ENCODE measurements around the gene GOLGA3. TPM values are rescaled to one million over a fixed set of nuclear protein-coding genes. Genes with fewer than 3 reads are reported as not detected.
"Not testable (repeated sequence)": the region's sequence is repeated elsewhere in the genome, so short reads cannot be mapped to it uniquely, and the experiment has no call there.

The GOLGA3 gene
- total RNA-seq, 2 experiments from 2014 or later: 41.7 to 44.2 TPM

DNA sequence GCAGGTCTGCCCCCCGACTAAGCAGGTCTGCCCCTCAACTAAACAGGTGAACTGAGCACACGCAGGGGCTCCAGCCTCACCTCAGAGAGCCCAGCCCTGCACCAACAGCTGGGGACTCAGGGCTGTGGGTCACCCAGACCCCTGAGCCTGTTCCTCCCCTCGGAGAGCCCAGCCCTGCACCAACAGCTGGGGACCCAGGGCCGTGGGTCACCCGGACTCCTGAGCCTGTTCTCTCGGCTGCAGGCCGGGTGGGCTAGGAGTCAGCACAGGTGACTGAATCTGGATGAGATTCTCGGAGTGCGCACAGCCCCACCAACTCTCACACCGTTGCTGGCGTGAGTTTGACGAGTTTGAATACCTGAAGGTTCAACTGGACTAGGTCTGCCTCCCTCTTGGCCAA lies 46.7 kb downstream of the GOLGA3 start:
- ChIA-PET CTCF (no interaction called here), POLR2A (no interaction called here)
- no peak overlapping the region for H3K4me3 Mint-ChIP-seq
- no peaks in the 10 kb centered on the region for H3K4me1 Mint-ChIP-seq (ENCODE audit: low read depth)
- intact Hi-C loops (cut with micrococcal nuclease): no loop called here
- DNase-seq: no peak
- no peaks in the 10 kb centered on the region for H3K27me3 Mint-ChIP-seq
- no peaks in the 10 kb centered on the region for H3K9me3 Mint-ChIP-seq
- H3K36me3 Mint-ChIP-seq: peaks cover 45% of the 10 kb centered on the region
- no peak overlapping the region for H3K27ac Mint-ChIP-seq

DNA sequence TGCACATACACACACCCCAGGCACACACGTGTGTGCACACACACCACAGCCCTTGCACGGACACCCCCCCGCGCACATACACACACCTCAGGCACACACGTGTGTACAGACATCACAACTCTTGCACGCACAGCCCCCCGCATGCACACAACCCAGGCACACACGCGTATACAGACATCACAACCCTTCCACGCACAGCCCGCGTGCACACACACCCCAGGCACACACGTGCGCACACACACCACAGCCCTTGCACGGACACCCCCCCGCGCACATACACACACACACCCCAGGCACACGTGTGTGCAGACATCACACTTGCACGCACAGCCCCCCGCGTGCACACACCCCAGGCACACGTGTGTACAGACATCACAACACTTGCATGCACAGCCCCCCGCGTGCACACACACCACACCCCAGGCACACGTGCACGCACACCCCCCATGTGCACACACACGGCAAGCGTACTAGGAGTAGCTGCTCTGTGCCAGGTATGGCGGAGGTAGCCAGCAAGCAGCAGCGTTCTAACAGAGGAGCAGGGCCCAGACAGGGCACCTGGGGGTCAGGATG lies 48.8 kb downstream of the GOLGA3 start:
- no peak overlapping the region for H3K4me3 Mint-ChIP-seq
- H3K9me3 Mint-ChIP-seq: no peaks in the 10 kb centered on the region
- intact Hi-C loops (cut with micrococcal nuclease): no loop called here
- POLR2A ChIA-PET: no interaction called here
- H3K27ac Mint-ChIP-seq: no peak overlapping the region
- H3K4me1 Mint-ChIP-seq (ENCODE audit: low read depth): no peaks in the 10 kb centered on the region
- CTCF ChIA-PET: no interaction called here
- H3K27me3 Mint-ChIP-seq: no peaks in the 10 kb centered on the region
- DNase-seq: no peak
- peaks cover 45% of the 10 kb centered on the region for H3K36me3 Mint-ChIP-seq

DNA sequence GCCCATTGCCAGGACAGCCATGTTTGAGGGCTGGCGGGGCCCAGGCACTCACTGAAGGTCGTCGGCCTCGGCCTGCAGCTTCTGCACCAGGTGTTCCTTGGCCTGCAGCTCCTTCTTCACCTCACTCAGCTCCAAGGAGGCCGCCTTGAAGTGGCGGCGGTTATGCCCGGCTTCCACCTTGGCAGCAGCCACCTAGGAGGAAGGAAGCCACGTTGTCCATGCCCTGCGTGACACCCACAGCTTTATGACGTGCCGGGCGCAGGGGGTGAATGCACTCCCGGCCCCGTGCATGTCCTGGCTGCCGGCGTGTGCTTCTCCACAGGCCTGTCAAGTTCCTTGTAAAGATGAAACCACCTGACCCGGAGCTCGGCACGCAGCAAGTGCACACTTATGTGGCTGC lies 51.1 kb downstream of the GOLGA3 start:
- H3K4me1 Mint-ChIP-seq (ENCODE audit: low read depth): peaks cover 3% of the 10 kb centered on the region
- H3K9me3 Mint-ChIP-seq: no peaks in the 10 kb centered on the region
- intact Hi-C loops (cut with micrococcal nuclease): no loop called here
- ChIA-PET POLR2A (no interaction called here), CTCF (interaction anchor here (2.2 kb wide), 1 partner anchor 9 kb away, joined by 7 read pairs; no protein-coding TSS in a partner anchor)
- no peaks in the 10 kb centered on the region for H3K27me3 Mint-ChIP-seq
- H3K4me3 Mint-ChIP-seq: no peak overlapping the region
- H3K27ac Mint-ChIP-seq: no peak overlapping the region
- peaks cover 43% of the 10 kb centered on the region for H3K36me3 Mint-ChIP-seq
- no peak for DNase-seq

DNA sequence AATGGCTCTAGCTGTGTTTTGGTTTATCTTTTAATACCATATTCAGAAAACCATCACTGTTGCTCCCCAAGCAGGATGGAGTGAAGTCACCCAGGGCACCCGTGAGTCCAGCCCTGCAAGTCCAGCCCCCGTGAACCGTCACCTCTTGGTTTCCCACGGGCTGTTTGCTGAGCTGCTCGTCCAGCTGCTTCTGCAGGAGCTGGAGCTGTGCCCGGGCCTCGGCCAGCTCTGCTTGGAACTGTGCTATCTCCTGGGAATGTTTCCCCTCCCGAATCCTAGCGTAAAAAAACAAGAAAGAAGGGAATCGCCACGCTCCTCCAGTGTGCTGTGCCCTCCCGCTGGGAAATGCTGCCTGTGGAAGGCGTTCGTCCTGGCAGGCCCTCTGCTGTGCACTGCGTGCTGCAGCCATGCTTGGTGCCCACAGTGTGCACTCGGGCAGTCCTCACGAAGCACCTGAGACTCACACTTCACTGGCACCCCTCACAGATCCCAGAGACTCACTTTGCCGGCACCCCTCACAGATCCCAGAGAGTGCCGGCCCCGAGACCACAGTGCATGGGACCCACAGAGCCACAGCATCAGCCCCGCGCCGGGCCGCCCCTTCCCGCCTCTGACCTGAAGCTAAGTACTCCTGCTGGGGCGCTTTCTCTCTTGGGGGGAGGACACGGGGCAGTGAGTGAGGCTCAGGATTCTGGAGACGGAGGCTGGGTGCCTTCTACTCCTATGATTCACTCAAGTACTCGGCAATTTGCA lies 51.7 kb downstream of the GOLGA3 start:
- ChIA-PET CTCF (interaction anchor here (2.2 kb wide), 1 partner anchor 9 kb away, joined by 7 read pairs; no protein-coding TSS in a partner anchor), POLR2A (no interaction called here)
- Mint-ChIP-seq H3K27me3 (no peaks in the 10 kb centered on the region), H3K36me3 (peaks cover 45% of the 10 kb centered on the region), H3K27ac (no peak overlapping the region), H3K4me3 (no peak overlapping the region), H3K9me3 (no peaks in the 10 kb centered on the region), H3K4me1 (ENCODE audit: low read depth) (peaks cover 6% of the 10 kb centered on the region)
- no peak for DNase-seq
- intact Hi-C loops (cut with micrococcal nuclease): no loop called here

DNA sequence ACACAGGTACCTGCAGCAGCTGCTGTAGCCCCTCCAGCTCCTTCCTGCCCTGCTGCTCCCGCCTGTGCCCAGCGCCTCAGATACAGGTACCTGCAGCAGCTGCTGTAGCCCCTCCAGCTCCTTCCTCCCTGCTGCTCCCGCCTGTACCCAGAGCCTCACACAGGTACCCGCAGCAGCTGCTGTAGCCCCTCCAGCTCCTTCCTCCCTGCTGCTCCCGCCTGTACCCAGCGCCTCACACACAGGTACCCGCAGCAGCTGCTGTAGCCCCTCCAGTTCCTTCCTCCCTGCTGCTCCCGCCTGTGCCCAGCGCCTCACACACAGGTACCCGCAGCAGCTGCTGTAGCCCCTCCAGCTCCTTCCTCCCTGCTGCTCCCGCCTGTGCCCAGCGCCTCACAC lies 52.4 kb downstream of the GOLGA3 start:
- H3K4me3 Mint-ChIP-seq; DNase-seq; H3K27ac Mint-ChIP-seq; H3K9me3 Mint-ChIP-seq; POLR2A ChIA-PET; H3K27me3 Mint-ChIP-seq; intact Hi-C loops (cut with micrococcal nuclease): not testable (repeated sequence)
- H3K4me1 Mint-ChIP-seq (ENCODE audit: low read depth): peaks cover 13% of the 10 kb centered on the region
- peaks cover 47% of the 10 kb centered on the region for H3K36me3 Mint-ChIP-seq
- CTCF ChIA-PET: interaction anchor here (2.2 kb wide), 1 partner anchor 8 kb away, joined by 7 read pairs; no protein-coding TSS in a partner anchor

DNA sequence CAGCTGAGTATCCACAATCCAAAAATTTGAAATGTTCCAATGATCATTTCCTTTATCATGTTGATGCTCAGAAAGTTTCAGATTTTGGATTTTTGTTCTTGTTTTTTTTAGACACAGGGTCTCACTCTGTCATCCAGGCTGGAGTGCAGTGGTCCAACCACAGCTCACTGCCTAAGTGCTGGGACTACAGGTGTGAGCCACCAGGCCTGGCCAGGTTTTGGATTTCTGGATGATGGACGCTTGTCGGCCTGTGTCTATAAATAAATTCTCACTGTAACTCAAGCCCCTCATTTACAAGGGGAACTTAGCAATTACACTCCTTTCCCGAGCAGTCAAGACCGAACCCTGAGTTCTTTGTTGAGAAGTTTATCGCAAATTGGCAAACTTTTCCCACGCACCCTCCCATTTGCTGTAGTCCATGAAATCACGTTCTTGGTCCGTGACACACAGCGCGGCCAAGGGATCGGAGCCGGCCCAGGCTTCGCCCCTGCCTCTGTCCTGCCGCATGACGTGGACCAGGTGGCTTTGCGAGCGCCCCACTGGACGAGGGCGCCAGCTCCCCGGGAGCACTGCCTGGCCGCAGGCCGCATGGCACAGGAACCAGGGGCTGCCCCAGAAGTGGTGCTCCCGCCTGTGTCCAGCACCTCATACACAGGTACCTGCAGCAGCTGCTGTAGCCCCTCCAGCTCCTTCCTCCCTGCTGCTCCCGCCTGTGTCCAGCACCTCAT lies 53.0 kb downstream of the GOLGA3 start:
- intact Hi-C loops (cut with micrococcal nuclease): no loop called here
- POLR2A ChIA-PET: no interaction called here
- CTCF ChIA-PET: no interaction called here
- Mint-ChIP-seq H3K4me1 (ENCODE audit: low read depth) (peaks cover 15% of the 10 kb centered on the region), H3K36me3 (peaks cover 46% of the 10 kb centered on the region), H3K9me3 (no peaks in the 10 kb centered on the region), H3K4me3 (no peak overlapping the region), H3K27me3 (no peaks in the 10 kb centered on the region), H3K27ac (no peak overlapping the region)
- no peak for DNase-seq

DNA sequence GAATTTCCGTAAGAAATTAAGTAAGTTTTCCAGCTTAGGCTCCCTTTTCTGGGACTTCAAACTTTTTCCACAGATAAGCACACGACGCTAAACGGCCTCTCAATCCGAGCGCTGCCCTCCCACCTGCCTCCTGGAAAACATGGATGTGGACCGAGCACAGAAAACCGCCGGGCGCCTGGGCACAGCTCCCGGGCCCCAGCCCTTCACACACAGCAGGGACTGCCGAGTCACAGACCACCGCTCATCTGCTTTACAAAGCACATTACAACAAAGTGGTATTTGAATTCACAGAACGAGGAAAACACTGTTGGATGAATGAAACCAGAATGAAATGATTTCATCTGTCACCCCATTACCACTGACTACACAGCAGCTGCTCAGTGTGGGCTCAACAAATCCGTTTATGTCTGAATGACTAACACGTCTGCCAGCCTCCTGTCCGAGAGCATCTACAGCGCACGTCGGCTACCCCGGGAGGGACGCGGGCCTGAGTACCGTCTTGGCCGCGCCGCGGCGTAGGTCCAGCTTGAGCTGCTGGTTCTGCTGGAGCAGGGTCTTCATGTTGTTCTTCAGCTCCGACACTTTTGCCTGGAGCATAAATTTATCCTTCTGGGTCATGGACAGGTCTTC lies 53.9 kb downstream of the GOLGA3 start:
- peaks cover 38% of the 10 kb centered on the region for H3K36me3 Mint-ChIP-seq
- no peak overlapping the region for H3K27ac Mint-ChIP-seq
- CTCF ChIA-PET: interaction anchor here (1.1 kb wide), 1 partner anchor 44 kb away, joined by 3 read pairs; no protein-coding TSS in a partner anchor

DNA sequence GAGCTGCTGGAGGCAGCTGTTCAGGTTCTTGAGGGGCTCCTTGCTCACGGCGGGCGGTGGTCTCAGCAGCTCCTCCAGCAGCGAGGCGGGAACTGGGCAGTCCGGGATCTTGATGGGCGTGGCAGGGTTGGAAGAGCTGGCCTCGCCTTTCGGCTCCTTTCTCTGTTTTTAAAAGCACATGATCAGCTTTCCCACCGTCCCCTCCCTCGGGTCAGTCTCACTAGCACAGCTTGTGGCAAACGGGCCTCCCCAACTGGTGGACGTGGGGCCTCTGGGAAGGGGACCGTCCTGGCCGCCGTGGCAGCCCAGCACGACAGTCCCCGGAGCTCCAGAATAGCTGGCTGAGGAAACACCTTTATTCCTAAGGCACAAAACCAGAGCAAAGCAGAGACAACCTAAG lies 54.5 kb downstream of the GOLGA3 start:
- no peaks in the 10 kb centered on the region for H3K9me3 Mint-ChIP-seq
- ChIA-PET CTCF (interaction anchor here (1.1 kb wide), 1 partner anchor 43 kb away, joined by 3 read pairs; no protein-coding TSS in a partner anchor), POLR2A (interaction anchor here (1.0 kb wide), 1 partner anchor 54 kb away, joined by 3 read pairs; the partner anchor contains the start of gene GOLGA3)
- no peak for DNase-seq
- H3K4me1 Mint-ChIP-seq (ENCODE audit: low read depth): peaks cover 19% of the 10 kb centered on the region
- no peak overlapping the region for H3K4me3 Mint-ChIP-seq
- intact Hi-C loops (cut with micrococcal nuclease): no loop called here
- H3K36me3 Mint-ChIP-seq: peaks cover 37% of the 10 kb centered on the region
- H3K27ac Mint-ChIP-seq: no peak overlapping the region
- no peaks in the 10 kb centered on the region for H3K27me3 Mint-ChIP-seq

More for the DNA sequence above, 53.9 kb downstream of the GOLGA3 start:
- H3K4me3 Mint-ChIP-seq: no peak overlapping the region
- POLR2A ChIA-PET: no interaction called here
- H3K4me1 Mint-ChIP-seq (ENCODE audit: low read depth): peaks cover 17% of the 10 kb centered on the region
- intact Hi-C loops (cut with micrococcal nuclease): no loop called here
- DNase-seq: no peak
- H3K27me3 Mint-ChIP-seq: no peaks in the 10 kb centered on the region
- no peaks in the 10 kb centered on the region for H3K9me3 Mint-ChIP-seq

DNA sequence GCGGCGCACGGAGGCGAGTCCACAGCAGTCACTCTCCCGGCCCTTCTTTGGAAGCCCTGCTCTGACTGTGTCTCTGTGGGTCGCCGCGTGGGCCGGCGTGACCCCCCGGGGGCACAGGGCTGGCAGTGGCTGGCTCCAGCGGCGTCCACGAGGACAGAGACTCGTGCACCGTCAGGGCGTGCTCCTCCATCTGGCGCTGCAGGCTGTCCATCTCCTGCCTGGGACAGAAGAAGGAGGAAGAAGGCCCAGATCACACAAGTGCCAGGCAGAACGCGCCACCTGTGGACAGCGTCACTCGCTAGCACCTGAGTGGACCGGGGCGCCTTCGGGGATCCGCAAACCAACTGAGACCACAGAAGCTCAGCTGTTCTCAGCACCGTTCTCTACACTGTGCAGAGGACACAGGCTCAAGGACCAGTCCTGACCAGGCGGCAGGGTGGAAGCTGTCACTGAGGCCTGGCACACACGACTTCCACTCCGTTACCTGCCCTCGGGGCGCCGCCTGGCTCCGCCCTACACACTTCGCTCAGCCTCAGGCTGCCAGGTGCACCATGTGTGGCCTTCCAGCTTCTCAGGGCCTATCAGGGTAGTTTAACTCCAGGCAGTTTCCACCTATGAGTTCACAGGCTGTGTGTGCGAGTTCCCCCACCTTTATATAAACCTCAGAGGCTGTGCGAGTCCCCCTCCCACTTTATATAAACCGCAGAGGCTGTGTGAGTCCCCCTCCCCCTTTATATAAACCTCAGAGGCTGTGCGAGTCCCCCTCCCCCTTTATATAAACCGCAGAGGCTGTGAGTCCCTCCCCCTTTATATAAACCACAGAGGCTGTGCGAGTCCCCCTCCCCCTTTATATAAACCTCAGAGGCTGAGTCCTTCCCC lies 55.4 kb downstream of the GOLGA3 start:
- Mint-ChIP-seq H3K4me3 (no peak overlapping the region), H3K36me3 (peaks cover 42% of the 10 kb centered on the region), H3K9me3 (no peaks in the 10 kb centered on the region), H3K4me1 (ENCODE audit: low read depth) (peaks cover 25% of the 10 kb centered on the region), H3K27ac (no peak overlapping the region), H3K27me3 (no peaks in the 10 kb centered on the region)
- DNase-seq: no peak
- intact Hi-C loops (cut with micrococcal nuclease): no loop called here
- ChIA-PET POLR2A (interaction anchor here (1.0 kb wide), 1 partner anchor 55 kb away, joined by 3 read pairs; the partner anchor contains the start of gene GOLGA3), CTCF (interaction anchor here (0.6 kb wide), 1 partner anchor 91 kb away, joined by 3 read pairs; no protein-coding TSS in a partner anchor)

DNA sequence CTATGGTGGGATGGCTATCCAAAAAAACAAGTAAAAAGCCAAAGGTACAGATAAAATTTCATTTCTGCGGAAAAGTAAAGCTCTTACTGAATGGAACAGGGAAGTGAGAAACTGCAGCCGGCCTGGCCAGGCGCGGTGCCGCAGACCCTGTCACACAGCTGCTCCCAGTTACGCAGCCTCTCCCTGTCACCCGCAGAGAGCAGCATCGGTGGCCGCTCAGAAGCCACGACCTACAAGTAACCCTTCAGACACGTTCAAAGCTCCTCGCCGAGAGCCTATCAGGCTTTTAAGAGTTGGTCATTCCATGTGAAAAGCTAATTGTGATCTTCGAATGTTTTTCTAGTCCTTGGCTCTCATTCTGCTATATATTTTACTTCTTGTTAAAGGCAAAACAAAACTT lies 56.1 kb downstream of the GOLGA3 start:
- Mint-ChIP-seq H3K4me3 (no peak overlapping the region), H3K36me3 (peaks cover 41% of the 10 kb centered on the region), H3K27me3 (no peaks in the 10 kb centered on the region), H3K4me1 (ENCODE audit: low read depth) (peaks cover 28% of the 10 kb centered on the region), H3K9me3 (no peaks in the 10 kb centered on the region), H3K27ac (no peak overlapping the region)
- ChIA-PET POLR2A (no interaction called here), CTCF (interaction anchor here (0.6 kb wide), 1 partner anchor 92 kb away, joined by 3 read pairs; no protein-coding TSS in a partner anchor)
- no peak for DNase-seq
- intact Hi-C loops (cut with micrococcal nuclease): no loop called here

DNA sequence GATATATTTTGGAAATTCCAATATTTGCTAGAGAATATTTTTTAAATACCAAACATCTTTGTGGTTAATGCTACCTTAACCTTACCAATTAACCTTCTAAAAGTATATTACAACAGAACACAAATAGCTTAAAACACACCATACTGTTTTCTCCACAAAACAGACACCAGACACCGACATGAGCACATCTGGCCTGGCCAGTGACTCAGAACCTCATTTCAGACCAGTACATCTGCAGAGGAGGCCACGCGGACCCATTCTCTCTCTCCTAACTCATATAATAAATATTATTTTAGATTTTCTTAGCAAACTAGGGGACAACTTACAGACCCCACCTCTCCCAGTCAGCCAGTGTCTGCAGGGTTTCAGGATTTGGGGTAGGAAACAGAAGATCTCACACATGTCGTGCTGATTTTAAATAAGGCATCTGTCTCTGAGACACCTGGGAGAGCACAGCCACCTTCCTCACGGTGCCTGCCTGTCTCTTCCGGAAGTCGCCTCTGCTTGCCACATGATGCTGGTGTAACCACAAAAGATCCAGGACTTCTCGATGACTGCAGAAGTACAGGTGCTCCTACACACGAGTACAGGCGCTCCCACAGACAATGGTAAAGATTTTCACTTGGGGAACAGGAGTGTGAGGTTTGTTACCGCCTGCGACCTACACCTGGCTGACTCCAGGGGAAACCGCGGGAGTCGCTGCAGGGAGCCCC lies 57.4 kb downstream of the GOLGA3 start:
- ChIA-PET CTCF (no interaction called here), POLR2A (no interaction called here)
- Mint-ChIP-seq H3K27me3 (no peaks in the 10 kb centered on the region), H3K9me3 (no peaks in the 10 kb centered on the region), H3K4me1 (ENCODE audit: low read depth) (peaks cover 30% of the 10 kb centered on the region), H3K27ac (peak overlapping the region; percentile 67), H3K36me3 (peaks cover 34% of the 10 kb centered on the region), H3K4me3 (peak overlapping the region; percentile 32)
- intact Hi-C loops (cut with micrococcal nuclease): loop anchor here (1.0 kb wide), 1 partner anchor 11 kb away; no protein-coding TSS in a partner anchor
- DNase-seq: peak; percentile 61

Measured in activated CD4-positive, alpha-beta memory T cell treated with anti-CD3 and anti-CD28 coated beads for 36 hours (primary cell).